IMR-90 (cell line): Measurements from ENCODE around the gene CLEC6A. TPM values are rescaled to one million over a fixed set of nuclear protein-coding genes. Genes with fewer than 3 reads are reported as not detected.

ENCODE experiments used
- ATAC-seq: fragments of 200-7000 bp; cut with Tn5 transposase; 2 replicates; pipeline ENCODE4 v1.9.1; 2020; ENCODE audit warnings: low read depth, mild to moderate bottlenecking, moderate library complexity
- BruUV-seq: library from RNA; stranded (reverse); fragments of 400-500 nt; replicated peaks from 2 replicates; lab custom pipeline; 2021; lab: Mats Ljungman, UMichigan
- CTCF ChIA-PET: fragments of 300-600 bp; formaldehyde crosslinking; extraction: SDS; loops from one replicate; lab custom pipeline; 2021; ENCODE audit warnings: antibody characterized with exemption; lab: Yijun Ruan, JAX
- POLR2A ChIA-PET: fragments of 300-600 bp; sonication (Branson Sonifier 250); formaldehyde crosslinking; loops from one replicate; lab custom pipeline; 2022; ENCODE audit warnings: antibody characterized with exemption; ENCODE audit not compliant: unreplicated experiment; lab: Charles Lee
- DNase-seq: peaks from one replicate; pipeline ENCODE4 v3.0.0; 2013
- H2AFZ ChIP-seq: replicated peaks from 2 replicates; pipeline ENCODE3; 2013; ENCODE audit warnings: low read length, mild to moderate bottlenecking; ENCODE audit not compliant: poor library complexity
- H2AK5ac ChIP-seq: 2 replicates; pipeline ENCODE4 v1.6.1; 2013; ENCODE audit warnings: low read depth, low read length, inconsistent platforms
- H2AK9ac ChIP-seq: replicated peaks from 2 replicates; pipeline ENCODE3; 2013; ENCODE audit warnings: mild to moderate bottlenecking, low read depth, low read length, moderate library complexity; ENCODE audit not compliant: poor library complexity
- H2BK120ac ChIP-seq: 2 replicates; pipeline ENCODE4 v1.6.1; 2013; ENCODE audit warnings: low read depth, low read length, inconsistent platforms
- H2BK15ac ChIP-seq: 3 replicates; pipeline ENCODE4 v1.6.1; 2013; ENCODE audit warnings: low read depth, low read length, inconsistent platforms
- H2BK20ac ChIP-seq: 2 replicates; pipeline ENCODE4 v1.6.1; 2013; ENCODE audit warnings: low read depth, mild to moderate bottlenecking, inconsistent platforms, low read length, moderate library complexity
- H2BK5ac ChIP-seq: 2 replicates; pipeline ENCODE4 v1.6.1; 2013; ENCODE audit warnings: mild to moderate bottlenecking, low read depth, low read length, inconsistent platforms; ENCODE audit not compliant: poor library complexity, severe bottlenecking
- H3K14ac ChIP-seq: replicated peaks from 2 replicates; pipeline ENCODE4 v1.6.1; 2013; ENCODE audit warnings: low read depth, low read length, inconsistent platforms
- H3K18ac ChIP-seq: 2 replicates; pipeline ENCODE4 v1.6.1; 2013; ENCODE audit warnings: low read depth, low read length, control low read depth
- H3K23ac ChIP-seq: 2 replicates; pipeline ENCODE4 v1.6.1; 2013; ENCODE audit warnings: low read depth, low read length, inconsistent platforms
- H3K27ac ChIP-seq: 2 replicates; pipeline ENCODE4 v1.5.1; 2013; ENCODE audit warnings: mild to moderate bottlenecking, control low read depth, low read length; ENCODE audit not compliant: insufficient read depth
- H3K27me3 ChIP-seq: 2 replicates; pipeline ENCODE4 v1.6.1; 2013; ENCODE audit warnings: low read length; ENCODE audit not compliant: control insufficient read depth, insufficient read depth
- H3K36me3 ChIP-seq: 2 replicates; pipeline ENCODE4 v1.6.1; 2013; ENCODE audit warnings: low read length, mixed read lengths; ENCODE audit not compliant: control insufficient read depth, insufficient read depth
- H3K4ac ChIP-seq: 2 replicates; pipeline ENCODE4 v1.6.1; 2013; ENCODE audit warnings: low read depth, low read length, inconsistent platforms
- H3K4me1 ChIP-seq: 2 replicates; pipeline ENCODE4 v1.6.1; 2013; ENCODE audit warnings: low read length, mixed read lengths; ENCODE audit not compliant: control insufficient read depth, insufficient read depth
- H3K4me2 ChIP-seq: 2 replicates; pipeline ENCODE4 v1.6.1; 2013; ENCODE audit warnings: low read depth, mild to moderate bottlenecking, control low read depth, low read length, moderate library complexity
- H3K4me3 ChIP-seq: 2 replicates; pipeline ENCODE4 v1.5.1; 2013; ENCODE audit warnings: low read depth, mild to moderate bottlenecking, control low read depth, low read length, moderate library complexity; ENCODE audit not compliant: insufficient read depth
- H3K56ac ChIP-seq: 2 replicates; pipeline ENCODE4 v1.6.1; 2013; ENCODE audit warnings: low read length, inconsistent platforms; ENCODE audit not compliant: insufficient read depth; ENCODE audit errors: extremely low read depth
- H3K79me1 ChIP-seq, 2 experiments: 2 replicates each; pipeline ENCODE4 v1.6.1; 2013; ENCODE audit warnings: low read length in 2 of 2, inconsistent platforms in 1 of 2, low read depth in 1 of 2
- H3K9ac ChIP-seq: 2 replicates; pipeline ENCODE4 v1.6.1; 2013; ENCODE audit warnings: low read depth, low read length, control low read depth
- H3K9me1 ChIP-seq: 2 replicates; pipeline ENCODE4 v1.6.1; 2013; ENCODE audit warnings: low read length, inconsistent platforms; ENCODE audit not compliant: insufficient read depth
- H3K9me3 ChIP-seq: 2 replicates; pipeline ENCODE4 v1.6.1; 2013; ENCODE audit warnings: low read length; ENCODE audit not compliant: control insufficient read depth, insufficient read depth
- H4K20me1 ChIP-seq: 2 replicates; pipeline ENCODE4 v1.6.1; 2013; ENCODE audit warnings: low read length, inconsistent platforms; ENCODE audit not compliant: insufficient read depth
- H4K5ac ChIP-seq: 2 replicates; pipeline ENCODE4 v1.6.1; 2013; ENCODE audit warnings: mild to moderate bottlenecking, low read depth, low read length, control low read depth
- H4K8ac ChIP-seq, 2 experiments: 2 replicates each; pipeline ENCODE4 v1.6.1; 2013; ENCODE audit warnings: low read depth in 2 of 2, low read length in 2 of 2, control low read depth in 1 of 2, inconsistent platforms in 1 of 2
- H4K91ac ChIP-seq: 2 replicates; pipeline ENCODE4 v1.6.1; 2013; ENCODE audit warnings: low read depth, low read length, inconsistent platforms; ENCODE audit not compliant: insufficient read depth
- ELK1 ChIP-seq: fragments of 150-350 bp; IDR thresholded peaks from 2 replicates; pipeline ENCODE4 v1.6.1; 2016; ENCODE audit warnings: low read depth, mild to moderate bottlenecking, low read length, moderate library complexity, borderline replicate concordance
- FOS ChIP-seq: fragments of 150-350 bp; IDR thresholded peaks from 2 replicates; pipeline ENCODE4 v1.6.1; 2016; ENCODE audit warnings: low read depth, low read length
- MAFK ChIP-seq: IDR thresholded peaks from 2 replicates; pipeline ENCODE4 v1.6.1; 2012; ENCODE audit warnings: low read depth, low read length, improper control_type of control experiment
- MXI1 ChIP-seq: IDR thresholded peaks from 2 replicates; pipeline ENCODE4 v1.6.1; 2012; ENCODE audit warnings: low read depth, mild to moderate bottlenecking, low read length, moderate library complexity, borderline replicate concordance
- WGBS, 2 experiments: methylation state at CpG; one replicate each; pipeline versions ENCODE4 v1.1.5 to v1.1.7; 2013; ENCODE audit warnings: missing lambda C conversion rate in 2 of 2; ENCODE audit not compliant: insufficient read length in 1 of 2; ENCODE audit errors: extremely low coverage in 2 of 2; 5-methylcytosine and 5-hydroxymethylcytosine counted together
- dilution Hi-C: fragments of 300-500 bp; cut with HindIII; formaldehyde crosslinking; loops from one replicate; pipeline ENCODE4 v1.14.3; 2018; ENCODE audit warnings: low sequenced_read_pairs; ENCODE audit not compliant: unreplicated experiment
- in situ Hi-C: fragments of 300-500 bp; cut with MboI; formaldehyde crosslinking; loops from 3 replicates; pipeline ENCODE4 v1.14.3; 2019; ENCODE audit warnings: low sequenced_read_pairs, inconsistent platforms, mixed read lengths
- intact Hi-C: fragments of 100-400 bp; cut with micrococcal nuclease; formaldehyde crosslinking; loops from 2 replicates; pipeline ENCODE4 v1.10.0; 2022
- polyA plus RNA-seq, 3 experiments: library from polyadenylated mRNA; depleted of rRNA; stranded (reverse); fragments of >200 nt; gene quantifications; 2 replicates each; pipeline ENCODE4 v1.2.3, GENCODE V29; 2012; ENCODE audit warnings: low replicate concordance in 1 of 3
- total RNA-seq: library from RNA; depleted of rRNA; stranded (reverse); fragments of >200 nt; gene quantifications from 2 replicates; pipeline ENCODE4 v1.2.3, GENCODE V29; 2012

Gene CLEC6A
- total and polyA plus RNA-seq, 2 of the 4 experiments (the other 2 are of a cell fraction): not detected

- no peak overlapping the region for H3K4me2 ChIP-seq
- no peak overlapping the region for H4K91ac ChIP-seq
- no peaks in the 10 kb centered on the region for H3K4me1 ChIP-seq
- intact Hi-C loops: no loop called here
- no peak overlapping the region for H2AFZ ChIP-seq
- TF ChIP-seq MAFK (no peak), ELK1 (no peak), MXI1 (no peak), FOS (no peak)
- no peak overlapping the region for H3K9ac ChIP-seq
- in situ Hi-C loops: no loop called here
- no peaks in the 10 kb centered on the region for H3K36me3 ChIP-seq
- no CpG with 5 or more reads among the region's 2 CpGs for WGBS, 2 experiments
- dilution Hi-C loops: no loop called here
- BruUV-seq: no TSS peak
- no peaks in the 10 kb centered on the region for H3K9me3 ChIP-seq
- H3K4ac ChIP-seq: no peak overlapping the region
- no peaks in the 10 kb centered on the region for H3K9me1 ChIP-seq
- ChIA-PET CTCF (interaction anchor here (0.6 kb wide), 1 partner anchor 18 kb away, joined by 3 read pairs; no protein-coding TSS in a partner anchor), POLR2A (no interaction called here)
- H3K27me3 ChIP-seq: no peaks in the 10 kb centered on the region
- H2BK5ac ChIP-seq: no peak overlapping the region
- ATAC-seq (no peak), DNase-seq (no peak)
- H2BK120ac ChIP-seq: no peak overlapping the region
- no peak overlapping the region for H2AK9ac ChIP-seq
- H3K14ac ChIP-seq: no peak overlapping the region
- H2AK5ac ChIP-seq: no peak overlapping the region
- no peaks in the 10 kb centered on the region for H4K20me1 ChIP-seq
- H4K8ac ChIP-seq: no peak overlapping the region
- no peak overlapping the region for H2BK20ac ChIP-seq
- H3K23ac ChIP-seq: no peak overlapping the region
- no peak overlapping the region for H3K27ac ChIP-seq
- no peaks in the 10 kb centered on the region for H3K79me1 ChIP-seq
- no peak overlapping the region for H4K5ac ChIP-seq
- H2BK15ac ChIP-seq: no peak overlapping the region
- H3K56ac ChIP-seq: no peak overlapping the region
- H3K18ac ChIP-seq: no peak overlapping the region
- no peak overlapping the region for H3K4me3 ChIP-seq
Measured at GRCh38 chr12:8517971-8518370, 62.2 kb downstream of the CLEC6A start.
